A673 (cell line): Measurements from ENCODE around the gene CAVIN2. TPM values are rescaled to one million over a fixed set of nuclear protein-coding genes. Genes with fewer than 3 reads are reported as not detected.

Source experiments
- BruUV-seq: library from RNA; stranded (reverse); fragments of 400-500 nt; replicated peaks from 2 replicates; lab custom pipeline; 2021; lab: Mats Ljungman, UMichigan
- CTCF ChIA-PET: fragments of 300-600 bp; sonication (Branson Sonifier 250); formaldehyde crosslinking; loops from one replicate; lab custom pipeline; 2022; ENCODE audit warnings: antibody characterized with exemption; lab: Charles Lee
- POLR2A ChIA-PET: fragments of 300-600 bp; sonication (Branson Sonifier 250); formaldehyde crosslinking; loops from one replicate; lab custom pipeline; 2022; ENCODE audit warnings: antibody characterized with exemption; ENCODE audit not compliant: low non-redundant PET; lab: Charles Lee
- DNase-seq: peaks from one replicate; pipeline ENCODE4 v3.0.0-alpha.2; 2015; ENCODE audit warnings: low spot score
- H3K27ac ChIP-seq: fragments of 200-600 bp; sonication (generic); 2 replicates; pipeline ENCODE4 v1.5.1; 2016; ENCODE audit warnings: mixed run types, low read depth, mild to moderate bottlenecking, mixed read lengths, antibody characterized with exemption, low read length; ENCODE audit not compliant: poor library complexity, severe bottlenecking
- H3K27me3 ChIP-seq: fragments of 200-600 bp; sonication (generic); replicated peaks from 2 replicates; pipeline ENCODE4 v1.6.1; 2017; ENCODE audit warnings: mixed run types, low read depth, mild to moderate bottlenecking, mixed read lengths, antibody characterized with exemption, low read length; ENCODE audit not compliant: insufficient read depth, poor library complexity
- H3K36me3 ChIP-seq: fragments of 200-600 bp; sonication (generic); 2 replicates; pipeline ENCODE4 v1.6.1; 2016; ENCODE audit warnings: mixed run types, mild to moderate bottlenecking, mixed read lengths, antibody characterized with exemption, low read length; ENCODE audit not compliant: insufficient read depth, poor library complexity, severe bottlenecking
- H3K4me1 ChIP-seq: fragments of 200-600 bp; sonication (generic); 2 replicates; pipeline ENCODE4 v1.6.1; 2017; ENCODE audit warnings: mixed run types, mild to moderate bottlenecking, mixed read lengths, antibody characterized with exemption, low read length; ENCODE audit not compliant: insufficient read depth, poor library complexity, severe bottlenecking
- H3K4me3 ChIP-seq: fragments of 200-600 bp; sonication (generic); 2 replicates; pipeline ENCODE4 v1.5.1; 2016; ENCODE audit warnings: low read depth, mixed run types, mild to moderate bottlenecking, mixed read lengths, low read length; ENCODE audit not compliant: poor library complexity, severe bottlenecking
- H3K9me3 ChIP-seq: fragments of 200-600 bp; sonication (generic); 2 replicates; pipeline ENCODE4 v1.6.1; 2016; ENCODE audit warnings: mixed run types, low read depth, mild to moderate bottlenecking, mixed read lengths, antibody characterized with exemption, low read length; ENCODE audit not compliant: poor library complexity, severe bottlenecking
- EZH2 ChIP-seq: fragments of 200-600 bp; sonication (generic); IDR thresholded peaks from 2 replicates; pipeline ENCODE4 v1.6.1; 2017; ENCODE audit warnings: borderline replicate concordance, low read depth, mild to moderate bottlenecking, mixed read lengths, antibody characterized with exemption, low read length; ENCODE audit not compliant: poor library complexity, severe bottlenecking
- intact Hi-C: fragments of 100-400 bp; cut with micrococcal nuclease; formaldehyde crosslinking; loops from one replicate; pipeline ENCODE4 v1.10.0; 2022; ENCODE audit not compliant: unreplicated experiment
- total RNA-seq: library from RNA; stranded (reverse); gene quantifications from 2 replicates; pipeline ENCODE4 v1.2.3, GENCODE V29; 2021
- TF ChIP-seq, protein P1 (sequence below): fragments of 300-800, 200-600 bp; sonication (generic); conservative IDR thresholded peaks from 2 replicates; pipeline ENCODE4 v1.5.1; 2017; ENCODE audit warnings: low read depth, mild to moderate bottlenecking, antibody characterized with exemption, low read length, moderate library complexity, mixed read lengths

Gene CAVIN2
- total RNA-seq, 1 experiment from 2014 or later = 0.28 TPM

DNA sequence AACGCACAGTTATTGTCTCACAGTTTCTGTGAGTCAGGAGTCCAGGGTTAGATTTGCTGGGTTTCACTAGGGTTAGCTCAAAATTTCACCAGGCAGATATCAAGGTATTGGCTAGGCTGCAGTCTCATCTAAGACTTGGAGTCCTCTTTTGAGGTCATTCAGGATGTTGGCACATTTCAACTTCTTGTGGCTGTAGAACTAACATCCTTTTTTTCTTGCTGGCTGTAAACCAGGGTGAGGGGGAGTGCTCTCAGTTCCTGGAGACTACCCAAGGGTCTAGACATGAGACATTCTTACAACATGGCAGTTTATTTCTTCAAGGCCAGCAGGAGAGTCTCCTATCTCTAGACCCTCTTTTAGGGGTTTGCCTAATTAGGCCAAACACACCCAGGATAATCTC, 12.8 kb upstream of the CAVIN2 start:
- POLR2A ChIA-PET = no interaction called here
- H3K4me1 ChIP-seq = peaks cover 8% of the 10 kb centered on the region
- CTCF ChIA-PET = no interaction called here
- H3K27ac ChIP-seq = no peak overlapping the region
- TF ChIP-seq, protein P1, sequence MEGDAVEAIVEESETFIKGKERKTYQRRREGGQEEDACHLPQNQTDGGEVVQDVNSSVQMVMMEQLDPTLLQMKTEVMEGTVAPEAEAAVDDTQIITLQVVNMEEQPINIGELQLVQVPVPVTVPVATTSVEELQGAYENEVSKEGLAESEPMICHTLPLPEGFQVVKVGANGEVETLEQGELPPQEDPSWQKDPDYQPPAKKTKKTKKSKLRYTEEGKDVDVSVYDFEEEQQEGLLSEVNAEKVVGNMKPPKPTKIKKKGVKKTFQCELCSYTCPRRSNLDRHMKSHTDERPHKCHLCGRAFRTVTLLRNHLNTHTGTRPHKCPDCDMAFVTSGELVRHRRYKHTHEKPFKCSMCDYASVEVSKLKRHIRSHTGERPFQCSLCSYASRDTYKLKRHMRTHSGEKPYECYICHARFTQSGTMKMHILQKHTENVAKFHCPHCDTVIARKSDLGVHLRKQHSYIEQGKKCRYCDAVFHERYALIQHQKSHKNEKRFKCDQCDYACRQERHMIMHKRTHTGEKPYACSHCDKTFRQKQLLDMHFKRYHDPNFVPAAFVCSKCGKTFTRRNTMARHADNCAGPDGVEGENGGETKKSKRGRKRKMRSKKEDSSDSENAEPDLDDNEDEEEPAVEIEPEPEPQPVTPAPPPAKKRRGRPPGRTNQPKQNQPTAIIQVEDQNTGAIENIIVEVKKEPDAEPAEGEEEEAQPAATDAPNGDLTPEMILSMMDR = no peak
- no peak for TF ChIP-seq EZH2
- no peaks in the 10 kb centered on the region for H3K27me3 ChIP-seq
- no TSS peak for BruUV-seq
- H3K4me3 ChIP-seq = no peak overlapping the region
- intact Hi-C loops = loop anchor here (10.0 kb wide), 1 partner anchor 295 kb away; no protein-coding TSS in a partner anchor
- H3K9me3 ChIP-seq = no peaks in the 10 kb centered on the region
- no peaks in the 10 kb centered on the region for H3K36me3 ChIP-seq
- DNase-seq = no peak

GRCh38 chr2:191857886-191858285, 11.0 kb upstream of the CAVIN2 start:
- ChIA-PET POLR2A (no interaction called here), CTCF (no interaction called here)
- TF ChIP-seq EZH2 = no peak
- TF ChIP-seq, protein P1 = no peak
- Histone ChIP-seq H3K27ac (no peak overlapping the region), H3K36me3 (no peaks in the 10 kb centered on the region), H3K27me3 (no peaks in the 10 kb centered on the region), H3K4me3 (no peak overlapping the region), H3K9me3 (no peaks in the 10 kb centered on the region), H3K4me1 (peaks cover 15% of the 10 kb centered on the region)
- intact Hi-C loops = no loop called here
- no TSS peak for BruUV-seq
- no peak for DNase-seq

- no peak overlapping the region for H3K27ac ChIP-seq
- POLR2A ChIA-PET = no interaction called here
Measured at GRCh38 chr2:191857259-191857805, 10.4 kb upstream of the CAVIN2 start.

More at GRCh38 chr2:191857259-191857805, 10.4 kb upstream of the CAVIN2 start:
- Histone ChIP-seq H3K4me1 (peaks cover 15% of the 10 kb centered on the region), H3K27me3 (no peaks in the 10 kb centered on the region), H3K4me3 (no peak overlapping the region), H3K36me3 (no peaks in the 10 kb centered on the region), H3K9me3 (no peaks in the 10 kb centered on the region)
- no peak for TF ChIP-seq EZH2
- DNase-seq = no peak
- CTCF ChIA-PET = no interaction called here
- BruUV-seq = no TSS peak
- intact Hi-C loops = no loop called here
